ENCODE measurements around the gene IFNK.

Gene IFNK

DNA sequence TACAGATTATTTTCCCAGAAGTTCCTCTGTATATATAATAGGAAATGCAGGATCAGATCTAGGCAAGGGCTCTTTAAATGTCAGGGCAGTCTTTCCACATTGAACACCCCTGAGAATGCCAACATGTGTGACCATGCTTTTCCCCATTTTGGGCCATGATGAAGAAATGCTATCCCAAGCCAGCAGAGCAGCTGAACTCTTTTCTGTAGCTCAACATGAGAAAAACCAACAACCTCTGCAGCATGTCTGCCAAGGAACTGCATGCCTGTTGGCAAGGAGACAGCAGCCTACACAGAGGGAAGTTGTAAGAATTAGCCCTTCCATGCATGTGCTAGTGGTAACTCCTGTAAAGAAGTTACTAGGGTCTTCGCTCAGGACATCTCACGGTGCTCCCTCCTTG lies 9.5 kb upstream of the IFNK start:
- DNase-seq: no peak

DNA sequence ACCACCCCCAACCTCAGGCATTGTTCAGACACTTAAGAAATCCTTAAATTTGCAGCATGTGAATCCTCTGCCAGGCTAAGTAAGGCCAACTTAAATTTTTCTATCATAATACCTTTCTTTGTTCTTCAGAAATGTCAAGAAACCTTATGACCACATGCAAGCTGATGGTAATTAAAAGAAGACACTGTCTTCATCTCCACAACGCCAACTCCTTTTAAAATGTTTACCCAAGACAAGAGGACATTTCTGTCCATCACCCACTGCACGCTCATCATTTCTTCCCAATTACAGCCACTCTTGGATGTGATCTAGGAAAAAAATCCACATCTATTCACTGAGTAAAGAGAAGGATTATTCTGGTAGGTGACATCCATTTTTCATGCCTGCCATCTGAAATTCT lies 6.1 kb upstream of the IFNK start:
- no peak for DNase-seq

DNA sequence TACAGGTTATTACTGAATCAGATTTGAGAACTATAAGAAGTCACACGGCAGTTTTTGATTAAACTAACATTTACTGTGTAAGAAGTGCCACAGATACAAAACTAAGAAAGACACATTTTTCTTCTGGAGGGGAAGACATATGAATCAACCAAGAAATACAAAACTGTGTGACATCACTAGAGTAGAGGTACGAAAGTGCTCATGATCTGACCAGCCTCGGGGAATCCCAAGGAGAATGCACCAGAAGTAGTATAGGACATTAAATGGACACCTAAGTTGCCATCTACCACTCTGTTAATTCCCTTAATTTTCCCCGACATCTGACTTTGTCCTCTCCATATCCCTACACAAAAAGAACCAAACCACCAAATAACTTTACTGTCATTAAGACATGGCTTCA lies 5.3 kb upstream of the IFNK start:
- no peak for DNase-seq

DNA sequence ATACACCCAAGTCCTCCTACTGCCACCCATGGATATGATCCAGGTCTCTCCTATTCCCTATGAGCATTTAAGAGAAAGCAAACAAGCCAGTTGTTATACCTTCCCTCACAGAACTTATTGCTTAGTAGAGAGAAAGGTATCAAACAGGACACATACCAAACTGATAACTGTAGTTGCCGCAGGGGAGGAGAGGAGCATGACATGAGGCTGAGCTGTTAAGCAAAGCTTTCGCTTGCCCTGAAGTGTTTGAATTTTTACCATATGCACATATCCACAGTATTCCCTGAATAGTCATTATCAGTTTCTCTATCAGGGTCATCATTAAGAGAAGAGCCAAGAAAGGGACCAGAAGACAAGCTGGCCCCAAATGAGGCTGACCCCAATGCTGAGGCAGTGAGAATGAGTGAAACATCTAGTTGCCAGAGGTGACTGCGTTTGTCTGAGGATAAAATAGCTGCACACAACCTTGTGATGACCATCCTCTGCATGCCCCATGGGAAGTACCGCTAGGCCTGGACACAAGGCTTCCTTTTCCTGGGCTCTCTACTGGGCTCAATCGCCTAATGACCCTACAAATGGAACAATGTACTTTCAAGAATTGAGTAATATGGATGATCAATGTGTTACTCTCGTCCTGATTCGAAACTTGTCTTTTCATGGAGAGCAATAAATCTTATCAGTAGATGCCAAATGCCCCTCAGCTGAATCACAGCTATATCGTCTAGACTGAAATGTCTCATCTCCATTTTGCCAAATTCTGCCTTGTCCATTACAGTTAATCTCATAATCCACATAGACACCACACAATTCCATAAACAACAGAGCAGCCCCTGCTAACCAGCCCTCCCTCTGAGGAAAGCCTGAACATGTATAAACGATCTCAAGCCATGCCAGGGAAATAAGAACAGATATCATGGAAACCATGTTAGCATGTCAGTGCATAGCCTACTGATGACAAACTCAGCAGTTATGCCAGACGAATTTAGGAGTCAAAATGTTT lies 4.3 kb upstream of the IFNK start:
- no peak for DNase-seq

DNA sequence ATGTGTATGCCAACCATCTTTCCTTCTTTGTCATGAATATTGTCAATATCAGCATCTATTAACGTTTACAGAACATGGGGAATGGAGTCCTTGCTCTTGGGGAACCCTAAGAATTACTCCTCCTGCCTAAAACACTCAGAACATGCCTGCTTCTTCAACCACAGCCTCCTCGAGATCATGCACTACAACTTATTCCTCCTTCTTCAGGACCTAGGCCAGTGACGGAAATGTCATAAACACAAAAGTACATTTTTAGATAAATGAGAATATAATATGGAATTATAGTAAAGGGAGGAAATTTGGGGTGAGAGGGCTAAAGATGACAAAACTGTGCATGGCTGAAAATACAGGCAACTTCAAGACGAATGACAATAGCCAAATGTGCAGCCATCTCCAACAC lies 3.1 kb upstream of the IFNK start:
- DNase-seq: no peak

DNA sequence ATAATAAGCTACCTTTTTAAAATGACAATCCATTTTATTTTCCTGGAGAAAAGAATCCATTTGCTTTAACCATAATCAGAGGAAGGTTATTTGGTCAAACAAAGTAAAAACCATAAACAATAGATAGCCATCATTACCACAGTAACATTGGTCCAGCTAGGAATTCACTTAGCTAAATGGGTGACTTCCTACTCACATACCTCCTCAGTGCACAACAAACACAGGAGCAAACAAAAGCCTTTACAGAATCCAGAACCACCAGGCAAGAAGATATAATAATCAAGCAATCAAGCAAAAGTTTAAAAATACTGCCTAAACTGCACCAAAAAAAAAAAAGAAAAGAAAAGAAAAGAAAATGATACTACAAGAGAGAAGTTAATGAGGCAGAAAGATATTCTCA lies 949 bp upstream of the IFNK start:
- DNase-seq: no peak

DNA sequence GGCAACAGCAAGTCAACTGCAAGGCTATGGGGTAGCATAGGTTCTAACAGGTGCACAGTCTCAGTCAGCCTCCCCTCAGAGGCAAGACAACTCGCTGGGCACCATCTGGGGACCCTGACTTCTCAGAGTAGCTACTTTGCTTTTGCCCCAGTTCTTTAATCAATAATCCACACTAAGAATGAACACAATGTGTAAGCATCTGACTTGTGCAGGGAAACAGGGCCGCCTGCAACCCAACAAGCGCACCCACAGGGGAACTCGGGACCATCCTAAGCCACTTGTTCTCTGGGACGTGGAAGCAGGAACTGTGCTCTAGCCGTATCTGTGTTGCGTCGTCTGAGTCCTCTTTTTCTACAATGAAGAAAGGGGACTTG lies 3.6 kb downstream of the IFNK start:
- DNase-seq: no peak

DNA sequence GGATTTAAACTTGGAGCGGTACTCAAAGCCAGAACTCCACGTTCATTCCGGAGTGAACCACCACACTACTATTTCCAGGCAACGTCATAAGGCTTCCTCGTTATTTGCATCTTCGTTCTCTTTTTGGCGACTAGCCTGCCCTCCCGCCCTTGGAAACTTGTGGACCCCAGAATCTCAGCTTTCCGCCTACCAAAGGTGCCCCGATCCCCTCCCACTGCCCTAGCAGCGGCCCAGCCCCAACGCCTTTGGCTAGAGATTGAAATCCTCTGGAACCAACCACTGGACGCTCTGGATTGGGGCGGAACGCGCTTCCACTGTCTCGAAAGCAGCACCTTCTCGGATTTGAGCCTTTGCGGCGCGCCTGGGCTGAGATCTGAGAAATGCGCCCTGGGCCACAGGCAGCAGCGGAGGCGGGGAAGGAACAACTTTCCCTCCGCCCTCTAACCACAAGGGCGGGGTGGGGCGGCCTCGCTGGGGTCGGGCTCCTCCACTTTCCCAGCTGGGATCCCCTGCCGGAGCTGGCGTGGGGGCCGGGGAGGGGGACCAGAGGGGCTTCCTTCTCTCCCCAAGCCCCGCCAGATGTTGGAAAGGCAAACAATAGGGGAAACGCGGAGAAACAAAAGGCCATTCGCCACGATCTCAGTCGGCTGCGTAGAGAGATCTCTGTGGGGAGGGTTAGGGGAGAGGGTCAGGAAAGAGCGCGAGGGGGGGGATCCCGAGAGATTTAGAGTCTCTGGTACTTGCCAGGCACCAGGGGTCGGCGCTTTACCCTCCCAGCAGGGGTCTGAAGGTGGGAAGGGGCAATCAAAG lies 4.2 kb downstream of the IFNK start:
- peak; percentile 81 to 90 (median 82) for DNase-seq

DNA sequence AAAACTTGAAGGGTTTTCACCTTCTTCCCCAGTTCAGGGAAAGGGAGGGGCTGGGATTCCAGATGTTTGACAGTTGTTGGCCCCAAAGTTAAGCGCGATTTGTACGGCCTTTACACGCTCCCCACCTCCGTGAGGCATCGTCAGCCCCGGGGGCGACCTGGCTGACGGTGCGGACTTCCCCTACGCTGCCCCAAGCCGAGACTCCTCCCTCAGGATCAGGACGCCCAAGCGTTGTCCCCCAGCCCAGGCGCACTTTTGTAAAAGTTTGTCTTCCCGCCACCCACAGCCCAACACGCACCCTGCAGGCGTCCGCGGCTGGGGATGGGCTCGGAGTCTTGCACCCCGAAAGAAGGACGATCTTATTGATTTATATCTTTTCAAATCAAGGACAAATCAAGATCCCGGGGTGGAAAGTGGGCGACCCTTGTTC lies 4.8 kb downstream of the IFNK start:
- DNase-seq: peak; percentile 84 to 93 (median 92)

DNA sequence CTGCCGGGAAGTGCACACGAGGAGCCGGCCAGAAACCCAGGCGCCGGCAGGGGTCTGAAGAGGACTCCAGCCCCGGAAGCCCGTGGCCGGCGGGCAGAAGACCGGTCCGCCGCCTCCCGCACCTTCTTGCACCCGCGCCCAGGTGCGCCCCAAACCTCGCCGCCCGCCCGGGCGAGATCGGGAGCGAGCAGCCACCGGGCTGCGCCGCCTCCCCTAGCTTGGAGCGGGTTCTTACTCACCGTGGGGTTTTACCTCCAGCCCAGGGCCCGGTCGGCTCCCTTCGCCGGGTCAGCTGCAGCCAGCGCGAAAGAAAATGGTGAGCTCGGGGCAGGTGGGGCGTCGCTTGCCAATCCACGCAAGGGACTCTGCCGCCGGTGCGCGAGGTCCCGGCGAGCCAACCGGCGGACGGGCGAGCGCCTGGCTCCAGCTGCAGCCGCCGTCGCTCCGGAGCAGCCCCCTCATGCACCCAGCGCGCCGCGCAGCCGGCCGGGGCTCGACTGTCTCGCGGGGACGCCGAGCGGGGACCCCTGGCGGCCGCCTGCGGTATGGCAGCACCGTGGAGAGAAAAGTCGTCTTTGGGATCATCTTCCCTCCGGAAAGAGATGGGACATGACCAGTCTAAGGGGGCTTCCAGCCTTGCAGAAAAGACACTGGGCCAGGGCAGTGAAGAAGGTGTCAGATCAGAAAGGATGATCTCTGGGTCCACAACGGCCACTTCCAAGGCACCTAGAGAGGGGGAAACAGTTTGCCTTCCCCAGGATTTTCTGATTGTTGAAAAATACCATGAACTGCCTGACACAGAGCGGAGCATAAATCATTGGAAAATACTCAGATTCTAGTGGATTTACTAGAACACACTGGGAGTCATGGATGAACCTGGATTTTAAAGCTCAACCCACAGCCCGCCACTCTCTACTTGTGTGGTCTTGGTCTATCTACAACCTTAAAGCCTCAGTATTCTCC lies 5.5 kb downstream of the IFNK start, which contains the start of gene MOB3B:
Gene MOB3B (minus strand): TSS at position 499 of the 963 bp plus-strand sequence. CDS start 74,264 bp downstream, outside the sequence.
- DNase-seq: peak; percentile 81 to 93 (median 86)

DNA sequence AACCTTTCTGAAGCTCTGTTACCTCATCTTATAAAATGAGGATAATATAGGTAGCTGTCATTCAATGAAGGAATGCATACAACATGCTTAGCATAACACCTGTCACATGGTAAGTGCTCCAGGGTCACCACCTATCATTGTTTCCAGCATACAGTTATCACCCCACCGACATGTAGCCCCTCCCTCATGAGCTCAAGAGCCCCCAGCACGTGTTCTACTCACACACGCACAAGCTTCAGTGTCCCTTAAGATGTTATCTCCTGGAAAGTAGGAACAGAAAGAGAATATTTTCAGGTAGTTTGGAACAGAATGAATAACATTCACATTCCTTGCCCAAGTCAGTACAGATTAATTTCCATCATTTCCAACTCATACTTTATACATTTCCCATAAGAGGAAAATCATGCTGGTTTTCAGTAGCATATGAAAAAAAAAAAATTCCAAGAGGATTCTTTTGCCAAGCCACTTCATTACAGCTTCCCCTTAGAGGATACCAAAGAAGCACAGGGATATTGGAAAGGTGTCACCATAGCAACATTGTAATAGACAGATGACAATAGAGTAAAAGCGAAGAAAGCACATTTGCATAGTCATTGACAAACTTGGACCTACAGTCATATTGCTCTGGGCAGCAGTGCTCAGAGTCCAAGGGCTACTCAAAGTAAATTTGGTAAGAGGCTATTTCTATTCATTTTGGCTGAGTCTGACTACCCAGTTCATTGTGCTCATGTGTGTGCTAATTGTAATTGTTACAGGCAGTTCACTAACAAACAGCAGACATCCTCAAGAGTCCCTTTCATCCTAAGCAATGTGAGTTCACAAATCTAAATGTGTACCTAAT lies 7.0 kb downstream of the IFNK start:
- DNase-seq: no peak

DNA sequence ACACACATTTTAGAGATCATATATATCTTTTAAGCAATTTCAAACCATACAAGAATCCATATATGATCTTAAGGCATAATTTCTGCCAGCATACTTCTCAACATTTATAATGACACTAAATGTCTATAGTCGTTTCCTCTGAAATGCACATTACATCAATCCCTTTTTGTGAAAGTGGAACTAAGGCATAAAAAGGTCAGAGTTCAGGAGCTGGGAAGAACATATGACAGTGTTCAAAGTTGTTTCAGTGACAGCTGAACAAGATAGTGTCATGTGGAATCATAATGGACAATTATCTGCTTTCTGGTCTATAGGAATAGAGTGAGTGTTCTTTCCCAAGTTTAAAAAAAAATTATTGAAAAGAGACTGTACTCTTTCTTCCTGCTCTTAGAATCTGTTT lies 8.0 kb downstream of the IFNK start:
- peak; percentile 31 to 74 (median 48) for DNase-seq

DNA sequence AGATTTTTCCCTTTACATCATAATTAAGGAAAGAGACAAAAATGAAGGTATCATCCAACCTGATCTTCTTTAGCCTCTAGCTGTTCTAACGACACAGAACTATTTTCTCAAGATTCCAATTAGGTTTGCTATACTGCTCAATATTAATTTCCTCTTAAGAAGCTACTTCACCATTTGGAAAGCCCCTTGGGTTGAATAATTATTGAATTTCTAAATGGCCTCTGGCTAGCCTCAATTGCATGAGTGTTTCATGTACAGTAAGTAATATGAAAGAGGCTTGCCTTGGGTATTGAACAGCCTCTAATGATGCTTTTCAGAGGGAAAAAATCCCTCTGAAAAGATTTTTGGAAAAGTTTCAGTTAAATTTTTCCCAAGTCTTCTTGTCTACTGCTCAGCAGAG lies 9.2 kb downstream of the IFNK start:
- DNase-seq: peak in 2 of 3 donors; percentile 33 to 56

DNA sequence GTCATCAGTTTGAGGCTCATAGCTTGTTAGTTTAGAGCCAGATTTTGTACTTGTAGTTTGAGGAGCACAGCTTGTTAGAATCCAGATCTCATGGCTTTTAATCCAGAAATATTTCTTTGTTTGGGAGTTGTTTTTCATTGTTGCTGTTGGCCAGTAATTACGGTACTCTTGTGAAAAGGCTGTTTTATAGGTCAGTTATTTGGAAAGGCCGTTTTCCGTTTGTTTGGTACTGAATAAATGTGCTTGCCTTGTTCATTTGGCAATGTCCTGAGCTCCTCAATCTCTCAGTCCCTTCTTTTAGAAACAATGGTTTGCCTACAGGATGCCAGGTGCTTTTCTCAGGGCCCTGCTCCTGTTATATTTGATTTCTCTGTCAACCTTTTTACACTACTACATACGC lies 10.0 kb downstream of the IFNK start:
- DNase-seq: no peak

DNA sequence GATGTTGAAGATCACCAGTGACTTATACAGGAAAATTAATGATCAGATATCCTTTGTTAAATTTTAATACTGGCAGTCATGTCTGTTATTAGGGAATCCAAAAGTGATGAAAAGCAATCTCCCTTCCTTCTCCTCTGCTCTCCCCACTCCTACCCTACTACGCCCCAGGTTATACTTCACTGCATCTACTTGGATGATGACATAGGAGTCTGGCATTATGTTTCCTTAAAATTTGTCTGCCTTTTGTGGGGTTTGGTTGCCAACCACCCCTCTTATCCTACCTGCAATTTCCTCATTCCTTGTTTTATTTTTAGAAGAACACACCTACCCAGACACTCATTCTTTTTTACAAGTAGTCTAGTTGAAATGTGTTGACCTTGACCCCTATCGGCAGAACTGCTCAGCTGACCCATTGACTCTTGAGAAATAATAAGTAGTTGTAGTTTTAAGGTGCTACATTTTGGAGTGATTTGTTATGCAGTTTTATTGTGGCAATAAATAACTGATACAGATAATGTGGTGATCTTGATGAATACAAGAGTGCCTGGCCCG lies 10.6 kb downstream of the IFNK start:
- no peak for DNase-seq

DNA sequence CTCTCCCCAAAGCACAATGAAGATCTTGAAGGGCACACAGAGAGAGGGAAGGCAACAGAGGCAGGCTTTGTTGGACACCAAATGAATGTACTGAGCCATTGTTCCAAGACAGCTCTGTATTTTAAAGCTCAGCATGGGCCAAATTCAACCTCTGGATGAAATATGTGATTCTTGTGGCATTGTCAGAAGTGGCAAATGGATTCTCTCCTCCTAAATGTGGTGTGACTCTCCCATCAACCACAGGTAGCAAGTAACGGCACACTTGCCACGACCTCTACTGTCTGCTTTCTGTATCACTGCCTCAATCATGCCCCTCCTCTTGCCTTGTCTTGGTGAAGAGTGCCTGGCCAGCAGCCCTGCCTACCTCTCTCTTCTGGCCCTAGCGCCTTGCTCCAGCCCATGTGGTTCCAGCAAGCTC lies 11.6 kb downstream of the IFNK start:
- no peak for DNase-seq

DNA sequence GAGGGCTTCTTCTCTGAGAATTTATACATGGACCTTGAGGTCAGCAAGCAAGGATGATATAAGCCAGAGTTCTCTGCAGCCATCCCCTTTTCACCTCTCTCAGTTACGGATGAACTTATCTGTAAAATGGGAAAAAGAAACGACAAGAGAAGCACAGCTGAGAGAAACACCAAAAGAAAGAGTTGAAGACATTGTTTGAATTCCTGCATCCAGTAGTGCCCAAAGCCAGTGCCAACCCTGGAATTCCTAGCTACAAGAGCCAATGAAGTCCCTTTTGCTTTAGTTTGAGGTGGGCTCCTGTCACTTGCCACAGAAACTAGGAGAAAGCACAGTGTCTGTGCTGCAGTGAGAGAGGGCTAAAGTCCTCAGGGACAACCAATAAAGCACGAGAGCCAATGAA lies 12.1 kb downstream of the IFNK start:
- no peak for DNase-seq

DNA sequence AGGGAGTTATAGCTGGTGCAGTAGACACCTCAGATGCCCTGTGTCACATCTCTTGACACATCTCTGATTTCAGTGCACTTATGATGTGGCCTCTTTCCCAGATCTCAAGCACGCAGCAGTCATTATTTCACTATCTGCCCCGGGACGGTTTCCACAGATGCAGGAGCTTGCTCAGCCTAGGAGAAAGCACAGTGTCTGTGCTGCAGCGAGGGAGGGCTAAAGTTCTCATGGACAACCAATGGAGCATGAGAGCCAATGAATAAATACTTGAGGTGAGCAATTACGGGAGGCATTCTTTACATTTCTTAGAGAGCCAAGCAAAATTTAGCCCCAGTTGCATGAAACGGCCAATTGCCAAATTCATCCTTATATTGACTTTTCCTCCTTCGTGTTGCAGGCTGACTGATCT lies 12.9 kb downstream of the IFNK start:
- no peak for DNase-seq

DNA sequence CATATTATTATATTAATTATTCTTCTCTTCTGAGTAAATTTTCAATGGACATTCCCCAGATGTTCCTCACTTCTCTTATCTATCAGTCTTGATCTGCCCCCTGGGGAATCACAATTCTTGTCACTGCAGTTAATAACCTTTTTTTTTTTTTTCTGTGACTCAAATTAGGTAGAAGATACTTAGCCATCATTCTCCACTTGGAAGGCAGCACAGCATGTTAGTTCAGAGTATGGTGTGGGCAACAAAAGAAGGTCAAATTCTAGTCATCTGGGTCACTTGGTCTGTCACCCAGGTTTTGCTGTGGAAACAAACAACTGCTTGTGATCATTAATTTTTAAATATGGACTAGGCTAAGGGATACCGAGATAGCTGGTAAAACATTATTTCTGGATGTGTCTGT lies 13.7 kb downstream of the IFNK start:
- DNase-seq: no peak

DNA sequence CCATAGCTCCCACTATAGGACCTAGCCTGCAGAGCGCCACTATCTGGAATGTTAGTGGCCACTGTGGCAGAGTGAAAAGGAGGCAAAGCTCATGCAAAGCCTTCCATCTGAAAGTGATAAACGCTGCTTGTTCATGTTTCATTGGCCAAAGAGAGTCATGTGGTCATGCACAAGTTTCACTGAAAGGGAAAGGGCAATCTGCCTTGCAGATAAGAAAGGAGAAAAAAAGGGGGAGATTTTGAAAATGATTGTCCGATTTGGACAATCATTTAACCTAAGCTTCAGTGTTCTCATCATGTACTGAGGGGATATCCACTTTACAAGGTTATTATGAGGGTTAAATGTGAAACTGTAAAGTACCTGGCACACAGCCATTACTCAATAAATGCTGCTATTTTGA lies 14.6 kb downstream of the IFNK start:
- DNase-seq: no peak

All from suppressor macrophage treated with lipopolysaccharide for 1 hour (primary cell).